ENCODE data around the gene CDKN1B.

DNA sequence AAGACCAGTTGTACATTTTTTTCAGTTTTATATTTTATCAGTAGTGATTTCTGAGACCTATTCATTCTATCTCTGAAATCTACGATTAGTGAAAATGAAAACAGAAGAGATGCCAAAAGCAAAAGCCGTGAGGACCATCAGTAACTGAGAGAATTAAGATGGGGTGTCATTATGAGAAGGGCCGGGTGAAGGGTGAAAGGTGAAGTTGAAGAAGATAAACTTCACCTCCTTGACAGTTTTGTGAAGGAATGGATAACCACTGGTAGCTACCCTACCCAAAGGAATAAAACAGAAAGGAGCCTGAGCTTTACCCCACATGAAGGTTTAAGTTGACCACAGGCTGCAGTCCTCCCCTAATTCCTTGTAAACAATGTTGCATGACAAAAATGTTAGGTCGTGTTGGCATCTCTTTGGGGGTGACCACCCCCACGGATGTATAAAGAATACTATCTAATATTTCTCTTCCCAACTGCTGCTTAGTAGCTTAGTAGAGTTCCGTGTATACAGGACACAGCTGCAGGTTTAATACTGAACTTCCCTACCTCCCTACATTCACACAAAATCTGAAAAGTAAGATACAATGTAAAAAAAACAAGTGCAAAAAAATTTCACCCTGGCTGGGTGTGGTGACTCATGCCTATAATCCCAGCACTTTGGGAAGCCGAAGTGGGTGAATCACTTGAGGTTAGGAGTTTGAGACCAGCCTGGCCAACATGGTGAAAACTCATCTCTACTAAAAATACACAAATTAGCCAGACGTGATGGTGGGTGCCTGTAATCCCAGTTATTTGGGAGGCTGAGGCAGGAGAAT lies 45.1 kb upstream of the CDKN1B start:
- TF ChIP-seq ZNF274 (IDR thresholded peaks at IDR 0.05; ENCODE audit: low read depth, low read length) (no peak), SUZ12 (IDR thresholded peaks at IDR 0.05; ENCODE audit: extremely low read depth, insufficient read depth, insufficient read length) (no peak)

All from NT2/D1 (cell line).